ENCODE data around the gene STPG3.

STPG3 gene

GRCh38 chr9:137212520-137212919, 38.6 kb upstream of the STPG3 start:
- Histone ChIP-seq H3K36me3 (no peaks in the 10 kb centered on the region), H3K4me3 (ENCODE audit: low read depth, low read length) (no peak overlapping the region), H3K4me1 (peaks cover 1% of the 10 kb centered on the region), H3K27me3 (no peaks in the 10 kb centered on the region), H3K9me3 (no peaks in the 10 kb centered on the region)
- DNase-seq: no peak
- TF ChIP-seq, protein P1, sequence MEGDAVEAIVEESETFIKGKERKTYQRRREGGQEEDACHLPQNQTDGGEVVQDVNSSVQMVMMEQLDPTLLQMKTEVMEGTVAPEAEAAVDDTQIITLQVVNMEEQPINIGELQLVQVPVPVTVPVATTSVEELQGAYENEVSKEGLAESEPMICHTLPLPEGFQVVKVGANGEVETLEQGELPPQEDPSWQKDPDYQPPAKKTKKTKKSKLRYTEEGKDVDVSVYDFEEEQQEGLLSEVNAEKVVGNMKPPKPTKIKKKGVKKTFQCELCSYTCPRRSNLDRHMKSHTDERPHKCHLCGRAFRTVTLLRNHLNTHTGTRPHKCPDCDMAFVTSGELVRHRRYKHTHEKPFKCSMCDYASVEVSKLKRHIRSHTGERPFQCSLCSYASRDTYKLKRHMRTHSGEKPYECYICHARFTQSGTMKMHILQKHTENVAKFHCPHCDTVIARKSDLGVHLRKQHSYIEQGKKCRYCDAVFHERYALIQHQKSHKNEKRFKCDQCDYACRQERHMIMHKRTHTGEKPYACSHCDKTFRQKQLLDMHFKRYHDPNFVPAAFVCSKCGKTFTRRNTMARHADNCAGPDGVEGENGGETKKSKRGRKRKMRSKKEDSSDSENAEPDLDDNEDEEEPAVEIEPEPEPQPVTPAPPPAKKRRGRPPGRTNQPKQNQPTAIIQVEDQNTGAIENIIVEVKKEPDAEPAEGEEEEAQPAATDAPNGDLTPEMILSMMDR (IDR thresholded peaks at IDR 0.05; ENCODE audit: low read depth, low read length): peak; percentile 28

DNA sequence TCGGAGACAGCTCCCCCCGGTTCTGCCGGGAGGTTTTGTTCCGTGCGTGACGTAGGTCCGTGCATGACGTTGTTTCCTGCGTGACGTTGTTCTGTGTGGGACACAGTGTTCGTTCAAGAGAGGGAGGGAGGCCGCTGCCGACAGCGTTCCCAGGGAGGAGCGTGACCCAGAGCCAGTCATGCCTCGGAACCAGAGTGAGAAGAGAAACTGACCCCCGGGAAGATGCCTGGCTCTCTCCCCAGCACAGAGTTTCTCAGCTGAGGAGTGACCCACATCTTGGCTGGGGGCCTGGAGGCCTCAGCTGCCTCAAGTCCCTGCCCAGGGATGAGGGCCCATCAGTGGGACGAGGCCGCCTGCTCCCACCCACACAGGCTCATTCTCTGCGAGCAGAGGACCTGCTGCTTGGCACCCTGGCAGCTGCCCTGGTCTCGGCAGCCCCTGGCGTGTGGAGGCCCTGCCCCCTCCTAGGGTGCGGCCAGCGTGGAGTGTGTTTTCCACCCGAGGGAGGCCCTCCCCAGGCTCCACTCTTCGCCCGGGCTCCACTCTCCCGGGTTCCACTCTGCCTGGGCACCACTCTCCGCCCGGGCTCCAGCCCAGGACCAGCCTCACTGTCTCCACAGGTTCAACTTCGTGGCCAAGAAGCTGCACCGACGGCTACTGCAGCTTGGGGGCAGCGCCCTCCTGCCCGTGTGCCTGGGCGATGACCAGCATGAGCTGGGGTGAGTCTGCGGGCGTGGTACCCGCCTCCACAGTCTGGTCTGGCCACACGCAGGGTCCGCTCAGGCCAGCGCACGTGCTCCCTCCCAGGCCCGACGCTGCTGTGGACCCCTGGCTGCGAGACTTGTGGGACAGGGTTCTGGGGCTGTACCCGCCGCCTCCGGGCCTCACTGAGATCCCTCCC, 37.7 kb upstream of the STPG3 start:
- Histone ChIP-seq H3K4me1 (peaks cover 10% of the 10 kb centered on the region), H3K4me3 (ENCODE audit: low read depth, low read length) (no peak overlapping the region), H3K36me3 (no peaks in the 10 kb centered on the region), H3K9me3 (no peaks in the 10 kb centered on the region), H3K27me3 (no peaks in the 10 kb centered on the region)
- TF ChIP-seq, protein P1 (IDR thresholded peaks at IDR 0.05; ENCODE audit: low read depth, low read length): peak; percentile 43
- no peak for DNase-seq

DNA sequence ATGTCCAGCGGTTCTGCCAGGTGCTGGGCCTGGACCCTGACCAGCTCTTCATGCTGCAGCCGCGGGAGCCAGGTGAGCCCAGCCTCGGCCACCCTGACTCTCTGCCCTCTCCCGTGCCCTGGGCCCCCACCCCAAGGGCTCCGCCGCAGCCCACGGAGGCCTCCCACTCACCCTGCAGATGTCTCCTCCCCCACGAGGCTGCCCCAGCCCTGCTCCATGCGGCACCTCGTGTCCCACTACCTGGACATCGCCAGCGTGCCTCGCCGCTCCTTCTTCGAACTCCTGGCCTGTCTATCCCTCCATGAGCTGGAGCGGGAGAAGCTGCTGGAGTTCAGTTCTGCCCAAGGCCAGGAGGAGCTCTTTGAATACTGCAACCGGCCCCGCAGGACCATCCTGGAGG, 36.5 kb upstream of the STPG3 start:
- Histone ChIP-seq H3K36me3 (no peaks in the 10 kb centered on the region), H3K4me1 (peaks cover 13% of the 10 kb centered on the region)
- TF ChIP-seq, protein P1 (IDR thresholded peaks at IDR 0.05; ENCODE audit: low read depth, low read length): no peak

GRCh38 chr9:137215196-137215986, 35.7 kb upstream of the STPG3 start:
- H3K27me3 ChIP-seq: no peaks in the 10 kb centered on the region
- H3K4me3 ChIP-seq (ENCODE audit: low read depth, low read length): no peak overlapping the region
- H3K9me3 ChIP-seq: no peaks in the 10 kb centered on the region
- peaks cover 13% of the 10 kb centered on the region for H3K4me1 ChIP-seq
- TF ChIP-seq, protein P1 (IDR thresholded peaks at IDR 0.05; ENCODE audit: low read depth, low read length): no peak
- H3K36me3 ChIP-seq: no peaks in the 10 kb centered on the region
- no peak for DNase-seq

More for the DNA sequence above, 36.5 kb upstream of the STPG3 start:
- H3K27me3 ChIP-seq: no peaks in the 10 kb centered on the region
- H3K9me3 ChIP-seq: no peaks in the 10 kb centered on the region
- DNase-seq: no peak
- H3K4me3 ChIP-seq (ENCODE audit: low read depth, low read length): no peak overlapping the region

GRCh38 chr9:137216188-137216965, 34.7 kb upstream of the STPG3 start:
- H3K4me1 ChIP-seq: peaks cover 13% of the 10 kb centered on the region
- H3K4me3 ChIP-seq (ENCODE audit: low read depth, low read length): no peak overlapping the region
- DNase-seq: no peak
- no peaks in the 10 kb centered on the region for H3K9me3 ChIP-seq
- no peaks in the 10 kb centered on the region for H3K36me3 ChIP-seq
- no peaks in the 10 kb centered on the region for H3K27me3 ChIP-seq
- TF ChIP-seq, protein P1 (IDR thresholded peaks at IDR 0.05; ENCODE audit: low read depth, low read length): no peak

All from BE2C (cell line).